Heart left ventricle (tissue), 16 donors: Measurements from ENCODE around the gene RBL1. TPM values are rescaled to one million over a fixed set of nuclear protein-coding genes. Genes with fewer than 3 reads are reported as not detected.
A peak's percentile ranks its signal among the peaks of the same experiment; 100 is the strongest.

Experiments
- ATAC-seq, 4 donors: fragments of 200-7000 bp; cut with Tn5 transposase; one replicate each; pipeline ENCODE4 v1.9.1; 2020 to 2022; ENCODE audit warnings: moderate library complexity in 4 of 4, mild to moderate bottlenecking in 3 of 4, moderate number of reproducible peaks in 1 of 4
- DNase-seq, 5 donors: peaks; one replicate each; pipeline ENCODE4 v3.0.0-alpha.2; 2020
- H3K27ac ChIP-seq, 12 donors: fragments of 200-600 bp; sonication (generic) in 4 of 12; one replicate each; pipeline versions ENCODE4 v1.5.0 to v1.8.0; 2016 to 2022; ENCODE audit warnings: mild to moderate bottlenecking in 2 of 12
- H3K27me3 ChIP-seq, 9 donors: fragments of 200-600 bp; sonication (generic) in 2 of 9; one replicate each; pipeline versions ENCODE4 v1.5.1 to v1.8.0; 2016 to 2022; ENCODE audit warnings: mild to moderate bottlenecking in 3 of 9
- H3K36me3 ChIP-seq, 9 donors: fragments of 200-600 bp; sonication (generic) in 2 of 9; one replicate each; pipeline versions ENCODE4 v1.5.0 to v1.8.0; 2018 to 2022; ENCODE audit warnings: mild to moderate bottlenecking in 2 of 9
- H3K4me1 ChIP-seq, 12 donors: fragments of 200-600 bp; sonication (generic) in 4 of 12; one replicate each; pipeline versions ENCODE4 v1.5.0 to v1.8.0; 2016 to 2022; ENCODE audit warnings: mild to moderate bottlenecking in 3 of 12
- H3K4me3 ChIP-seq, 12 donors: fragments of 200-600 bp; sonication (generic) in 4 of 12; one replicate each; pipeline versions ENCODE4 v1.5.0 to v1.8.0; 2017 to 2022; ENCODE audit warnings: mild to moderate bottlenecking in 9 of 12, moderate library complexity in 4 of 12
- H3K9me3 ChIP-seq, 12 donors: fragments of 200-600 bp; sonication (generic) in 4 of 12; one replicate each; pipeline versions ENCODE4 v1.5.0 to v1.8.0; 2016 to 2022; ENCODE audit warnings: mild to moderate bottlenecking in 1 of 12
- POLR2A ChIP-seq, 2 donors: fragments of 450-650 bp; IDR thresholded peaks; one replicate each; pipeline ENCODE4 v1.6.1; 2017; ENCODE audit warnings: antibody characterized with exemption in 2 of 2, mild to moderate bottlenecking in 2 of 2, moderate library complexity in 2 of 2
- WGBS, 4 donors: extraction: QIAGEN DNeasy Blood & Tissue Kit in 2 of 4; methylation state at CpG; one replicate each; pipeline versions ENCODE4 v1.1.5 to v1.1.7; 2013 to 2018; 5-methylcytosine and 5-hydroxymethylcytosine counted together
- intact Hi-C, 10 donors: fragments of 100-400 bp; cut with DNase I; formaldehyde crosslinking; loops; one replicate each; pipeline versions ENCODE4 v1.11.1 to v1.14.2; 2022
- polyA plus RNA-seq, 2 donors: library from polyadenylated mRNA; stranded (reverse); fragments of 200-250 nt; gene quantifications; one replicate each; pipeline ENCODE4 v1.2.3, GENCODE V29; 2013
- total RNA-seq, 9 donors: library from RNA; depleted of rRNA in 2 of 9; stranded (reverse); fragments of >200 nt in 2 of 9; fragmentation: NEBNext Ultra II Directional in 3 of 9; extraction: Animal tissue kit (Norgen Biotek cat#: 25700) in 3 of 9; gene quantifications; one replicate each; pipeline versions ENCODE4 v1.1.0 to v1.2.4, GENCODE V29; 2016 to 2023
- TF ChIP-seq, protein P1 (sequence below), 12 donors: fragments of 200-600 bp; sonication (generic) in 4 of 12; IDR thresholded peaks; one replicate each; pipeline versions ENCODE4 v1.5.0 to v1.8.0; 2018 to 2022; ENCODE audit warnings: antibody characterized with exemption in 12 of 12, mild to moderate bottlenecking in 5 of 12
- donor health status: ischemic (EF 13 %, LVEDD 7.1; RV severe dilation, severe dysfunction).
- donor health status: healthy with polysubstance abuse.
- donor health status: DM: no; HTN: yes; CAD: no.
- donor health status: DM: no; HTN: no; CAD: no.
- donor health status: ischemic (EF 25% LVEDD 6.9; RV normal size, moderate dysfunction).
- donor health status: ischemic (EF 25% LVEDD 5.7; RV mildly dilated, moderate dysfunction).
- donor health status: healthy.
- donor health status: DM: yes; HTN: yes; CAD: no.
- donor health status: ischemic (EF 35%, LVEDD 5.7; RV mildly dilated, moderate dysfunction).
- donor health status: nonischemic (EF 11% LVEDD 7.7; RV severe dilation, severe dysfunction).
- donor health status: DM: yes; HTN: yes; CAD: no.
- donor health status: PGD.
- donor health status: ischemic (EF 29% LVEDD 5.4; RV normal size, mild dysfunction).
- donor health status: nonischemic (EF 23%, LVEDD 6.1; RV moderate dilation, normal function).

The RBL1 gene
- total and polyA plus RNA-seq, 11 donors, result 1.0 to 6.7 (median 3.4) TPM

DNA sequence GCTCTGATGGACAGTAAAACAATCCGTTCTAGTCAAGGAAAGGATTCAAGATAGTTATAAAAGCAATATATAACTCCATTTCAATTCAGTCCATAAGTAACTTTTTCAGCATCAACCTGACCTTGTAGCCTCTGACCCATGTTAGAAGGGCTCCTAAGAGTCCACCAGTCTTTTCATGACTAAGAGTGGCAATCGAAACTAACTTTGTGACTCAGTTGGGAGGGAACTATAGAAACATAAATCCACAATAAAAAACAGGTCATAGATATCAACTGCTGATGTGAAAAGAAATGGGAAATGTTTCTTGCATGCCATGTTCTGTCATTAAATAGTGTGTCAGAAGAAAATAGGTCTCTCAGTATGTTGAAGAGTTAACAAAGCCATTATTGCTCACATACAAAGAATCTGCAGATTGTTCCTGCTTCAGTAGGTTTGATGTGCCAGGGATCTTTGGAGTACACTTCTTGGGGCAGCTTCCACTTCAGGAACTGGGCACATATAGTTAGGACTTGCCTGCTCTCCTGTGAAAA lies 16.2 kb upstream of the RBL1 start:
- TF ChIP-seq, protein P1, sequence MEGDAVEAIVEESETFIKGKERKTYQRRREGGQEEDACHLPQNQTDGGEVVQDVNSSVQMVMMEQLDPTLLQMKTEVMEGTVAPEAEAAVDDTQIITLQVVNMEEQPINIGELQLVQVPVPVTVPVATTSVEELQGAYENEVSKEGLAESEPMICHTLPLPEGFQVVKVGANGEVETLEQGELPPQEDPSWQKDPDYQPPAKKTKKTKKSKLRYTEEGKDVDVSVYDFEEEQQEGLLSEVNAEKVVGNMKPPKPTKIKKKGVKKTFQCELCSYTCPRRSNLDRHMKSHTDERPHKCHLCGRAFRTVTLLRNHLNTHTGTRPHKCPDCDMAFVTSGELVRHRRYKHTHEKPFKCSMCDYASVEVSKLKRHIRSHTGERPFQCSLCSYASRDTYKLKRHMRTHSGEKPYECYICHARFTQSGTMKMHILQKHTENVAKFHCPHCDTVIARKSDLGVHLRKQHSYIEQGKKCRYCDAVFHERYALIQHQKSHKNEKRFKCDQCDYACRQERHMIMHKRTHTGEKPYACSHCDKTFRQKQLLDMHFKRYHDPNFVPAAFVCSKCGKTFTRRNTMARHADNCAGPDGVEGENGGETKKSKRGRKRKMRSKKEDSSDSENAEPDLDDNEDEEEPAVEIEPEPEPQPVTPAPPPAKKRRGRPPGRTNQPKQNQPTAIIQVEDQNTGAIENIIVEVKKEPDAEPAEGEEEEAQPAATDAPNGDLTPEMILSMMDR (IDR thresholded peaks at IDR 0.05), result no peak
- TF ChIP-seq POLR2A (IDR thresholded peaks at IDR 0.05), result no peak
- 84 to 96% (median 93%) methylated on average over 2 of the region's 2 CpGs for whole genome bisulfite sequencing, 4 donors
- no peak for DNase-seq
- no peaks in the 10 kb centered on the region for H3K36me3 ChIP-seq
- H3K27me3 ChIP-seq, result no peaks in the 10 kb centered on the region
- no peaks in the 10 kb centered on the region for H3K4me1 ChIP-seq
- H3K27ac ChIP-seq, result no peak overlapping the region
- intact Hi-C loops, result no loop called here
- no peak overlapping the region for H3K4me3 ChIP-seq
- no peak for ATAC-seq
- H3K9me3 ChIP-seq, result no peaks in the 10 kb centered on the region

DNA sequence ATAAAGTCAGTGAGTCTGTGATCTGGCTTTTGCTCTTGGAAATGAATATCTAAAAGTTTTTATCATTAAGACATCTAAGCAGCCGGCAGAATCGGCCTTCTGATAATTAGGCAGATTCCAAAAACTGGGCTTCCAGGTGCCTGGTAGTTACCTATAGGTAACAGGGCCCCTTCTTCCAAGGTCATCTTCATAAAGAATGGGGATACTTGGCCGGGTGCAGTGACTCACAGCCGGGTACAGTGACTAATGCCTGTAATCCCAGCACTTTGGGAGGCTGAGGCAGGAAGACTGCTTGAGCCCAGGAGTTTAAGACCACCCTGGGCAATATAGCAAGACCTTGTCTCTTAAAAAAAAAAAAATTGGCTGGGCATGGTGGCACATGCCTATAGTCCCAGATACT lies 12.9 kb upstream of the RBL1 start:
- Histone ChIP-seq H3K36me3 (no peaks in the 10 kb centered on the region), H3K27me3 (no peaks in the 10 kb centered on the region), H3K27ac (no peak overlapping the region), H3K9me3 (no peaks in the 10 kb centered on the region), H3K4me1 (no peaks in the 10 kb centered on the region), H3K4me3 (no peak overlapping the region)
- intact Hi-C loops, result no loop called here
- 84 to 96% (median 91%) methylated on average over 4 of the region's 4 CpGs for WGBS, 4 donors
- DNase-seq (no peak), ATAC-seq (no peak)
- TF ChIP-seq, protein P1 (IDR thresholded peaks at IDR 0.05), result no peak
- TF ChIP-seq POLR2A (IDR thresholded peaks at IDR 0.05), result no peak

DNA sequence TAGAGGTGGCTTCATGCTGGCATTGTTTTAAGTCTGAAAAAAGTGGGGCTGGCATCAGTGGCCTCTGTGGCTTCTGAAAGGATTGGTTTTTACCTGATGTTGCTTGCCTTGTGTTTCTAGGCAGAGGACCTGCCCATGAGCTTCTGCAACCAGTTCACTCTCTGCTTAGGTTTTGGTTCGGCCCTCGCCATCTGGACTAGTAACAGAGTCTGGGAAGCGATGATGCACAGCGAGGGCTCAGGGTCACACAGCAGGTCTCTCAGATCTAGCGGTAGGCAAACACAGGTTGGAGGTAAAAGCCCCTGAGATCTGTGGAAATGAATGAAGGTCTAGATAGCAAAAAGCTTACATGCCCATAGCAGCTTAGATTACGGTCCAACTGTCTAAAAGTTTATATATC lies 6.8 kb upstream of the RBL1 start:
- Histone ChIP-seq H3K27me3 (no peaks in the 10 kb centered on the region), H3K9me3 (no peaks in the 10 kb centered on the region), H3K36me3 (no peaks in the 10 kb centered on the region), H3K27ac (no peak overlapping the region), H3K4me1 (no peaks in the 10 kb centered on the region), H3K4me3 (no peak overlapping the region)
- no peak for ATAC-seq
- intact Hi-C loops, result no loop called here
- WGBS, 4 donors, result 88 to 92% (median 92%) methylated on average over 6 of the region's 6 CpGs
- no peak for TF ChIP-seq POLR2A (IDR thresholded peaks at IDR 0.05)
- TF ChIP-seq, protein P1 (IDR thresholded peaks at IDR 0.05), result no peak
- DNase-seq, result no peak

DNA sequence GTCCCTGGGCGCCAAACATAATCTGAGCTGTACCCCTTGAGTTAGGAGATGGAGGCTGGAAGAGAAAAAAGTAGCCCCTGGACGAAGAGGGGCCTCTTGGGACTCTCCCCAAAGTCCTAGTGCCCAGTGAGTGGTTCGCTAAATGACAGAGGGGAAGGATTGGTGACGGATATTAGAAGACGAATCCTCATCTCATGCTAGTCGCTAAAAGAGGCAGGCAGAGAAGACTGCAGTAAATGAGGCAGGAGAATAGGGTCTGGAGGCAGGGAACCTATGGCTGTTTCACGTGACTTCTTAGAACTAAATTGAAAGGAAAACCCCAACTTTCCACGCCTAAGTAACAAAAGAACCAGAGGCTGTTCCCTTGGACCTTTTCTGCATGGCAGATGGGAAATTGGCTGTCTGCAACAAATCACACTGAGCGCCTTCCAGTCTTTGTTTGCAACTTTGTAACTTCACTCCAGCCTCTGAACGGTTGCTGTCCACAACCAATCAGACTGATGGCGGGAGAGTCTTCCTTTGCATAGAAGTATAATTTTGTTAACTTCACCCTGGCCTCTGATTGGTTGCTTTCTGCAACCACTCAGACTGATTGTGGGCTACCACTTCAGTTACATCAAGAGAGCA lies 731 bp upstream of the RBL1 start:
- ATAC-seq, result no peak

More for the DNA sequence above, 731 bp upstream of the RBL1 start:
- no peak for DNase-seq
- no peaks in the 10 kb centered on the region for H3K27me3 ChIP-seq
- peaks cover 0 to 21% (median 9%) of the 10 kb centered on the region in 12 donors for H3K4me1 ChIP-seq
- peak overlapping the region in 7 of 12 donors; percentile 48 to 85 (median 66) for H3K27ac ChIP-seq
- H3K36me3 ChIP-seq, result peaks cover 0 to 10% (median 0%) of the 10 kb centered on the region in 9 donors
- TF ChIP-seq POLR2A (IDR thresholded peaks at IDR 0.05), result no peak
- TF ChIP-seq, protein P1 (IDR thresholded peaks at IDR 0.05), result no peak
- H3K4me3 ChIP-seq, result peak overlapping the region in 11 of 12 donors; percentile 70 to 97 (median 80)
- 66 to 74% (median 70%) methylated on average over 11 of the region's 11 CpGs for WGBS, 4 donors
- intact Hi-C loops, result no loop called here
- H3K9me3 ChIP-seq, result no peaks in the 10 kb centered on the region
